Measurements from ENCODE around the gene RNF41. TPM values are rescaled to one million over a fixed set of nuclear protein-coding genes. Genes with fewer than 3 reads are reported as not detected.

RNF41 gene
- total RNA-seq, 1 donor from 2014 or later: 189 TPM

- DNase-seq (ENCODE audit: low read depth, low spot score): no peak
Observed at GRCh38 chr12:56213878-56214277, 7.8 kb downstream of the RNF41 start.

GRCh38 chr12:56212361-56212760 lies 9.4 kb downstream of the RNF41 start:
- no peak for DNase-seq (ENCODE audit: low read depth, low spot score)

DNA sequence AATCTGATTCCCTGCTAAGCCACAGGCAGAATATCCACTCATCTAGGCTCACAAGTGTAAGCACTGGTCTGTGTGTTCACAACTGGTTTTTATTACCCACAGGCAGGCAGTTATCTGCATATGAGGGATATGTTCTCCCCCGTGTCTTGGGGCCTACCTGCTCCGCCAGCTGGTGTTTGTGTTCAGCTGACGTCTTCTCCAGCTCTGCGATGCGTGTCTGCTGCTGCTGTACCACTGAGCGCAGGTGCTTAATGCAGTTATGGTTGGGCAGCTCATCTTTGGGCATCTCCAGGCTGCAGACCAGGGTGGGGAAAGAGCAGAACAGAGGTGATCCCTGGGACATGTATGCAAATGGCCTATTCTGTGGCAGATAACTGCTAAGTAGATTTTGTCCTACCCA lies 13.7 kb downstream of the RNF41 start:
- no peak for DNase-seq (ENCODE audit: low read depth, low spot score)

GRCh38 chr12:56206452-56207166 lies 15.1 kb downstream of the RNF41 start:
- DNase-seq (ENCODE audit: low read depth, low spot score): no peak

DNA sequence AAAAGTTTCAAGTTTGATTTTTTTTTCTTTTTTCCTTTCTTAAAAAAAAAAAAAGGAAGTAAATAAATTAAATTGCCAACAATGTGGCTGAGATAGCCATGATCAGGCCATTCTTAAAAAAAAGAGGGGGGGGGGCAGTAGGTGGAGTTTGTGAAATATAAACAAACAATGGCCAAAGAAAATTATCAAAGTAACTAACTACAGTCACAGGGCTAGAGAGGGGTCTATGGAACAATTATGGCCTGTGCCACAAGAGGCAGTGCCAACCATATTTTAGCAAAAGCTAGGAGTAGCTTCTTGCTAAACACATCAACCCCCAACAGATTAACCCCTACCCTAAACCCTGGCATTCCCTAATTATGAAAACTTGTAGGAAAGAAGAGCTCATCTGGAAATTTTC lies 16.3 kb downstream of the RNF41 start:
- no peak for DNase-seq (ENCODE audit: low read depth, low spot score)

GRCh38 chr12:56204275-56204674 lies 17.4 kb downstream of the RNF41 start:
- DNase-seq (ENCODE audit: low read depth, low spot score): no peak

DNA sequence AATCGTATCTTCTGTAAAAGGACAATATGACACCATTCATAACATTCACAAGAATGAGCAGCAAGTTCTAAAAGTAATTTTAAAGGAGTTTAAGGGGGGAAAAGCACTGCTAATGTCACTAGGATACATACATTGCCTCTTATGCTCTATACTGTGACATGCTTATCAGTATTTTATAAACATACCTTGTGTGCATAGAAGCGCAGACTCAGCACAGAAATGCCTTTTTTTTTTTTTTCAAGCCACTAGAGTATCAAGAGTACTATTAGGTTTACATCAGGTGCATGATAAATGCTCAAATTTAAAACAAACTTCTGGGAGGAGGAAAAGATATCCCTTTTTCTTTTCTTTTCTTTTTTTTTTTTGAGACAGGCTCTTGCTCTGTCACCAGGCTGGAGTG lies 18.9 kb downstream of the RNF41 start:
- no peak for DNase-seq (ENCODE audit: low read depth, low spot score)

- DNase-seq (ENCODE audit: low read depth, low spot score): no peak
Observed at GRCh38 chr12:56202366-56202765, 19.4 kb downstream of the RNF41 start.

- no peak for DNase-seq (ENCODE audit: low read depth, low spot score)
Observed at GRCh38 chr12:56198836-56199235, 22.9 kb downstream of the RNF41 start.

- DNase-seq (ENCODE audit: low read depth, low spot score): peak; percentile 87
Observed at GRCh38 chr12:56197921-56198635, 23.6 kb downstream of the RNF41 start.

- DNase-seq (ENCODE audit: low read depth, low spot score): peak; percentile 93
Observed at GRCh38 chr12:56196818-56197550, 24.7 kb downstream of the RNF41 start.

- peak; percentile 66 for DNase-seq (ENCODE audit: low read depth, low spot score)
Observed at GRCh38 chr12:56193025-56193578, 28.6 kb downstream of the RNF41 start.

GRCh38 chr12:56192582-56192981 lies 29.1 kb downstream of the RNF41 start:
- no peak for DNase-seq (ENCODE audit: low read depth, low spot score)

DNA sequence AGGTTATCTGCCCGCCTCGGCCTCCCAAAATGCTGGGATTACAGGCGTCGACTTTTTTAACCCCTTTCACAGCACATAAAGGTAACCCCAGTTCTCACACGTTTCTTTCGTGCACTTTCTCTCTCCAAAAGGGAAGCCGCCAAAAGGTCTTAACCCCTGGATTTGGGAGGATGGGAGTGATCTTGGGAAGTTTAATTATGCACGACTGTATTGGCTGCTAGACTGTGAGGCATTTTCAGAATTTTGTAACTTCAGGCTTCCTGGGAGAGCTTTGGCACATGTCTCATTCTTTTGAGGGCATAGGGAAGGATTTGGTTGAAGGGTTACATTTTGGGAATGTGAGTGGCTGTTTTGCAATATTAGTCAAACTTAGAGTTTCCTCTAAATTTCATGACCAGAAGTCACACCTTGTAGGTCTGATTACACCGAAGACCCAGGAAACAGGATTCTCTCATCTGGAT lies 31.0 kb downstream of the RNF41 start:
- DNase-seq (ENCODE audit: low read depth, low spot score): no peak

DNA sequence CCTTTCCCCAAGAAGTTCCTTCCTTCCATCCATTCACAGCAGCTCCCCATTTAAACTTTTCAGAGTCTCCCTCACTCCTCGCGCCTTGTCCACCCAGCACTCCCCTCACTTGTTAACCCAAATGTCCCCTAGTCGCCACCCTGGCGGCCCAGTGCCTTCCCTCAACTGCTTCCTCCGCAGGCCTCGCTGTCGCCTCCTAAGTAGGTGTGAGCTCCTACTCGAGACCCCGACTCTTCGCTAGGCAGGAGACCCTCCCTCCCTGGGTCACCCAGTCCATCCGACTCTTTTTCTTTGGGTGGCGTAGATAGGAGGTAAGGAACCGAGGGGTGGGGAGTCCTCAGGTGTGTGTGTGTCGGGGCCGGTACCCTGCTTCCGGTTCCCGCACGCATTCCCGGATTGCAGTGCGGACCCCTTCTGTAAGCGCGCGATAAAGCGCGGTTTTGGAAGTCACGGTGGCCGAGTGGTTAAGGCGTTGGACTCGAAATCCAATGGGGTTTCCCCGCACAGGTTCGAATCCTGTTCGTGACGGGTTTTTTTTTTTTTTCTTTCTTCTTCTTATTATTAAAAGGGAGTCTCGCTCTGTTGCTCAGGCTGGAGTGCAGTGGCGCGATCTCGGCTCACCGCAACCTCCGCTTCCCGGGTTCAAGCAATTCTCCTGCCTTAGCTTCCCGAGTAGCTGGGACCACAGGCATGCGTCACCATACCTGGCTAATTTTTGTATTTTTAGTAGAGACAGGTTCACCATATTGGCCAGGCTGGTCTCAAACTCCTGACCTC lies 31.6 kb downstream of the RNF41 start:
- DNase-seq (ENCODE audit: low read depth, low spot score): peak; percentile 43

GRCh38 chr12:56189099-56189917 lies 32.4 kb downstream of the RNF41 start, which contains the start of gene SMARCC2:
Gene SMARCC2 (minus strand): TSS chr12:56189483. CDS start chr12:56189461, 22 bp downstream.
- peak; percentile 60 for DNase-seq (ENCODE audit: low read depth, low spot score)

GRCh38 chr12:56188778-56189098 lies 33.0 kb downstream of the RNF41 start:
- no peak for DNase-seq (ENCODE audit: low read depth, low spot score)

DNA sequence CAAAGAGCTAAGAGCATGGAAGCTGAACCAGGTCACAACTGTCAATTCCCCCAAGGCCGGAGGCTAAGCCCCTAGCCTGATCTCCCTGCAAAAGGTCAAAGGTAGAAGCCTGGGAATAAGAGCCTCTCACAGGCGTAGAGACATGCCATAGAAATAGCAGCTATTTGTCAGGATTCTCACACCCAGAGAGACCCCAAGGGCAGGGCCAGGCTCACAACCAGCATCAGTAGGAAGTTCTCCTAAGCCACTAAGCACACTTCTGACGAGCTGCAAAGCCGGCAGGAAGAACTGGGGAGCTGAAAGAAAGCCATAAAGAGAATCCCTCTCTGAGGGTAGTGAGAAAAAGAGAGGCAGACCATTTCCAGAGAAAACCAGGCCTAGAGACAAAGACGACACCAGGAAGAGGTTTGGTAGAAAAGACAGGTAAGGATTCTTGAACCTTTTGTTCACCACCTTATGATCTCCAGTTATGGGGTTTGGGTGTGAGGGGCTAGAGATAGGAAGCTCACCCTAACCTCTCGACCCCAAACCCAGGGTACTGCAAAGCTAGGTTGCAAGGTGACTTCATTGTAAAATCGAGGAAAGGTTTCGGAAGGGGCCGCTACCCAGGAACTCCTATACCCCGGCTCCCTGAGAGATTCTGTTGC lies 33.5 kb downstream of the RNF41 start:
- DNase-seq (ENCODE audit: low read depth, low spot score): no peak

DNA sequence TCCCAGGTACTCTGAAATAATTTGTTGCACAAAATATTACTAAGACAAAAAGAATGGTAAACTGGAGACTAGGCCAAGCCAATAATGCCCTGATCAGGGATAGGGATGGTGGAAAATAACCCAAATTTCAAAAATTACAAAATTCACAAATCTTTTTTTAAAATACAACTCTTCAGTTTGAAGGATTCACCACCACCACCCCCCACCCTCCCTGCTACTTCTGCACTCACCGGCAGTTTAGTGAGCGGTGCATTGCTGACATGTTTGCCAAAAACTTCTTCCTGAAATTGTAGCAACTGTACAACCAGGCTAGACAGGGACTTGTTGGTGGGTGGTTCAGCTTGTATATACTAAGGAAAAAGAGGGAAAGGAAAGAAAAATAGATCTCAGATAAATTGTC lies 34.8 kb downstream of the RNF41 start:
- no peak for DNase-seq (ENCODE audit: low read depth, low spot score)

DNA sequence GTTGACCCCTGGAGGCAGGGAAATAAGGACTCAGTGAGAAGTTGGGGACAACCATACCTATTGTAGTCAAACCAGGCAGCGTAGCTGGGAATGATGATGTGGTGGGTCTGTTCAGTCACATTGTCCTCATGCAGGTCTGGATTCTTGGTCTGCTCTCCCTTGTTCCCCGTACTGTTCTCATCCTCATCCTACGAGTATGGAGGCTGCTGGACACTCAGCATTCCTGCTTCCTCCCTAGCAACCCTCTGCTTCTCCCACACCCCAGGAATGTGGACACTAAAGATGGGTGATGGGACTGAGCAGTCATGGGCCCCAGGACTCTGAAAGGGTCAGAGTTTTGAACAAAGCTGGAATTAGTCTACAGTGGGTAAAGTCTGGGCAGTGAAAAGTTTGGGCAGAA lies 43.4 kb downstream of the RNF41 start:
- no peak for DNase-seq (ENCODE audit: low read depth, low spot score)
